HG02981 (cell line): Measurements from ENCODE around the gene UNC45B.
"Not testable (repeated sequence)": the region's sequence is repeated elsewhere in the genome, so short reads cannot be mapped to it uniquely, and the experiment has no call there.

Experiments used
- ATAC-seq: cut with Tn5 transposase; IDR thresholded peaks from one replicate; pipeline ENCODE4 v1.9.1; 2021; ENCODE audit warnings: mild to moderate bottlenecking, moderate library complexity; ENCODE audit not compliant: unreplicated experiment

Gene UNC45B

GRCh38 chr17:35214192-35214591 is 66.6 kb downstream of the UNC45B start:
- ATAC-seq: no peak

- ATAC-seq: no peak
Measured at GRCh38 chr17:35214631-35215273, 67.1 kb downstream of the UNC45B start.

- no peak for ATAC-seq
Measured at GRCh38 chr17:35217107-35217506, 69.5 kb downstream of the UNC45B start.

- ATAC-seq: no peak
Measured at GRCh38 chr17:35218915-35219314, 71.3 kb downstream of the UNC45B start.

GRCh38 chr17:35222452-35222851 is 74.8 kb downstream of the UNC45B start:
- no peak for ATAC-seq

- ATAC-seq: no peak
Measured at GRCh38 chr17:35224436-35224835, 76.8 kb downstream of the UNC45B start.

- no peak for ATAC-seq
Measured at GRCh38 chr17:35227546-35227945, 79.9 kb downstream of the UNC45B start.

- ATAC-seq: no peak
Measured at GRCh38 chr17:35229638-35230037, 82.0 kb downstream of the UNC45B start.

GRCh38 chr17:35234315-35234714 is 86.7 kb downstream of the UNC45B start:
- ATAC-seq: not testable (repeated sequence)

GRCh38 chr17:35235289-35235688 is 87.7 kb downstream of the UNC45B start:
- ATAC-seq: no peak

GRCh38 chr17:35235917-35236316 is 88.3 kb downstream of the UNC45B start:
- no peak for ATAC-seq

- no peak for ATAC-seq
Measured at GRCh38 chr17:35236821-35237220, 89.2 kb downstream of the UNC45B start.

GRCh38 chr17:35238821-35239220 is 91.2 kb downstream of the UNC45B start:
- ATAC-seq: no peak
